NCI-H774 (cell line): ENCODE measurements around the gene STK26.
"Not testable (repeated sequence)": the region's sequence is repeated elsewhere in the genome, so short reads cannot be mapped to it uniquely, and the experiment has no call there.

Experiments used
- DNase-seq: peaks from one replicate; lab custom pipeline; 2025; lab: John Stamatoyannopoulos, UW

STK26 gene

DNA sequence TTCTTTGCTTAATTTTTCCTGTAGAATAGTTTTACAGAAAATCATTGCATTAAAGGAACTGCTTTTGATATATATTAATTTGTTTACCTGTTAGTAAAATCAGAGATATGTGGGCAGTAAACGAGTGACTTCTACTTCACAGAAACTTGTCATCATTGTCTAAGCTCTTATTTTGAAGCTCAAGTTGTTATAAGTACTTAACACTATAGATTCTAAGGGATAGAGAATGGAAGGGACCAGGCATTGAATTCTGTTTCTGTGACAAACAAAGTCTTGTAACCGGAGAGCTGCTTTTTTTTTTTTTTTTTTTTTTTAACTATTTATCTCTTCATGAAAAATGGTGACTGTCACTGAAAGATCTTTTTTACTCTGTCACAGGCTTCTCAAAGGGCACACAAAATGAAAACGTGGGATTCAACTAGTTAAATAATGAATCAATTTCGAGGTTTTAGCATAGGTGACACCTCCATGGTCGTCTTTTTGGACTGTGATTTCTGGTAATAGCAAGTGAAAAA is 14.4 kb downstream of the STK26 start:
- DNase-seq = no peak

DNA sequence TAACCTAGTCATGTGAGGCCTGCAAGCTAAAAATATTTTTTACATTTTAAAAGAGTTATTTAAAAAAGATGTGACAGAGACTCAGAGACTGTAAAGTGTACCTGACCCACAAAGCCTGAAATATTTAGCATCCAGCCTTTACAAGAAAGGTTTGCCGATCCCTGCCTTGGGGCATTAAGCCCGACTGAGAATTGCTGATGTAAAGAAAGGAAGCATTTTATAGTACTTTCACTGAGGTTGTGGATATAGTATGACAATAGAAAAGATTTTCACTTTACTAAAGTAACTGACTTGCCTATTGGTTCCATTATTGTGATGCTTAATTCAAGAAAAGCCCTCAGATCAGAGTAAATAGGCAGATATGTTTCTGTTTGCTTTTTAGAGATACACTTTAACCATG is 17.0 kb downstream of the STK26 start:
- DNase-seq = no peak

DNA sequence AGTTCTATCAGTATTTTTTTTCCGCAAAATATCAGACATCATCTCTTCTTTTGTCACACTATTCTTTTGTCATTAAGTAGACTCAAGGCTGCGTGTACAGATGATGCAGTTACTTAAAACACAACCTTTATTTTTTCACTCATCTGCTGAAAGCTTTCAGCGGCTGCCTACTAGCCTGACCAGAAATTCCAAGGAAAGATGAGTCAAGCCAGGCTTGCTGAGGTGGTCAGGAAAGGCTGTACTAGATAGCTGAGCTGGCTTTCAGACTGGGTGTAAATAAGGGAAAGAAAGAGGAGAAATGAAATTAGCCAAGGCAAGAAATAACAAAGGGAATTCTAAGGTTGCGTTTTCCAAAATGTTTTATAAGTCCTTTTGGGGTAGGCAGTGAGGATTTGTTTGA is 17.9 kb downstream of the STK26 start:
- DNase-seq = no peak

DNA sequence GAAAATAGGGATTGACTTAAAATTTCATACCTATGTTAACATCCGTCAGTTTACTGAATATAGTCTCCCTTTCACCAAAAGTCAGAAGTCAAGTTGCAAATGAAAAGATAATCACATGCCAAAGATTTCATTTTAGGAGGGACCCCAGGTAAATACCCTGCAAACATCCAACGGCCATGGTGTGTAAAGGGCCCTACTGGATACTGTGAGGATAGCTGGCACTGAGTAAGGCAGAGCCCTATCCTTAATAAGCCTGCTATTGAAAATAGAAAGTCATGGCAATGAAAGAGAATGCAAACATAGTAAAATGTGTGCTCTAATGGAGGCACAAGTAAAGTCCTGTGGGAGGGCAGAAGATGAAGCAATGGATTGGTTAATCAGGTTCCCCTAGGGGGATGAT is 20.9 kb downstream of the STK26 start:
- no peak for DNase-seq

DNA sequence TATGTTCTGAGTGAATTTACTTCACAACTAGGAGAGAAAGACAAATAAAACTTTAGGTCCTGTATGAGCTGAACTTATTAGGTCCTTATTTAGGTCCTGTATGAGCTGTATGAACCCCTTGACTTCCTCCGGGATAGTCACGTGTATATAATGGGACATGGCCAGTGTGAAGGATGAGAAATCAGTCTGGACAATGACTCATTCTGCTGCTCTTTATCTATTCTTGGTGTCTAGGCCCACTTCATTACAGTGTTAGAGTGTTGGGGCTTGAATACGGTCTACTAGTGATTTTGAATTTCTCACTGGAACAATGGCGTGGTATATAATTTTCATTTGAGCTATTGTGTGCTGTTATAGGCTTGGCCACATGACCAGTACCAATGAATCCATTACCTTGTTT is 21.9 kb downstream of the STK26 start:
- DNase-seq = no peak

DNA sequence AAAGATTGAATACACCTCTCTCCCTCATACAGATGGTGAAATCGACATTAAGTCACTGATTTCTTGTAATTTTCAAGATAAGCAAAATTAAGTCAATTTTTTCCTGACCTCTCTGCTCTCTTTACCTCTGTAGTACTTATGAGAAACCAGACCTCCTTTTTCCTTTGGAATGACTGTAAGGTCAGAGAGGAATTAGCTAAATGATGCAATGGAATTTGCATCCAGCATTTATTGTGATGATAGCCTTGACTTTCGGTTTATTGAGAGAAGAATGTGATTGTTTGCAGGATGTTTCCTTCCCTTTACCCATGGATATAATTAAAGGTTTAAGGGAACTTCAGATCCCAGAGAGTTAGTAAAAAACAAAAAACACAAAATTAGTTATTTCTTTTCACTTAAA is 22.4 kb downstream of the STK26 start:
- DNase-seq = no peak

DNA sequence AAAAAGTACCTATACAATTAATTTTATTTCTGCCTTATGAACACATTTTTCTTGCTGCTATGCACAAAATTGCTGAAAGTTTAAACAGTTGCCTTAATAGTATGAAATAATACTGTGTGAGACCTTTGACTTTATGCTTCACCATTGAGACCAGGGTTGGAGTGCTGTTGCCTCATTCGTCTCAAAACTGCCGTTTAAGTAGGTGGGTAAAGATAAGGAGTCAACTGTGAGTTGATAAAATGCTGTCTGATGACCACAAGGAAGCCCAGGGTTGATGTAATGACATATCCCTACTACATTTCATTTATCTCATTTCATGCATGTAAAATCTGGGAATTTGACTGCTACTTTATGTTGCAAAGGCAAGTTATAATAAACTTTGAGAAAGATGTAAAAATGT is 23.4 kb downstream of the STK26 start:
- DNase-seq = no peak

DNA sequence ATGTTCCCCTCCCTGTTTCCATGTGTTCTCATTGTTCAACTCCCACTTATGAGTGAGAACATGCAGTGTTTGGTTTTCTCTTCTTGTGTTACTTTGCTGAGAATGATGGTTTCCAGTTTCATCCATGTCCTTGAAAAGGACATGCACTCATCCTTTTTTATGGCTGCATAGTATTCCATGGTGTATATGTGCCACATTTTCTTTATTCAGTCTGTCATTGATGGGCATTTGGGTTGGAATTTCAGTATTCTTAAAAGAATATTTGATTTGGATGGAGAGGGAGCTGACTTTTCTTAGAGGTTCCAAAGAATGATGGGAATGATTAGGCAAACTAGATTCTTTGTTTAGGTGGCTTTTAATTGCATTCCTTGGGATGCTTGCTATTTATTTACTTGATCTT is 28.7 kb downstream of the STK26 start:
- DNase-seq = not testable (repeated sequence)

DNA sequence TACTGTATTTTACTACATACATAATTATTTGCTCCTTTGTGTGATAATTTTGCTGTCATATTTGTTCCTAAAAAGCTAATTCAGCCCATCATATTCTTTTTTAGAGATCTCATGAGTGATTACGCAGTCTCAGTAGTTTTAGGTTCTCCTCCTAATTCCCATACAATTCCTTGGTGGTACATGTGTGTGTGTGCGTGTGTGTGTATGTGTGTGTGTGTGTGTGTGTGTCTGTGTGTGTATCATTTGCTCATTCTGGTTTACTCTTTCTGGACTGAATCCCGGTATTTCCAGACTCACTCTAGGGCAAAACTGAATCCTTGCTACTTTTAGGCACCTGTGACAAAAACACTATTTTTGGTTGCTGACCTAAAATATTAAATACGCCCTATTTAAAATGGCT is 34.9 kb downstream of the STK26 start:
- DNase-seq = no peak

DNA sequence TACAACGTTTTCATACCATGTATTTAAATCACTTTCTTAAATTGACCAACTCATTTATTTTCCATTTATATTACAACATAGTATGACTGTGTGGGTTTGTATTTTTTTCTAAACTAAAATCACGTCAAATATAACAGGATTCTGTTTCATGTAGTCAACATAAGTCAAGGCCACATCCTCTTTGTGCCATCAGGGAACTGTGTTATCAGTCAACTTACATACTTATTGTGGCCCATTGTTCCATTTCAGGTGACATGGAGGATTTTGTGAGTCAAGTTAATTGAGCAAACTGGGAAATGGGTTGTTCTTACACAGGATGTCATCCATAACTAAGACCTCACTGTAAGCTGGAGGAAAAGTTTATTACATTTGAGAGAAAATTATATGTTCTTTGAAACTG is 35.9 kb downstream of the STK26 start:
- no peak for DNase-seq

DNA sequence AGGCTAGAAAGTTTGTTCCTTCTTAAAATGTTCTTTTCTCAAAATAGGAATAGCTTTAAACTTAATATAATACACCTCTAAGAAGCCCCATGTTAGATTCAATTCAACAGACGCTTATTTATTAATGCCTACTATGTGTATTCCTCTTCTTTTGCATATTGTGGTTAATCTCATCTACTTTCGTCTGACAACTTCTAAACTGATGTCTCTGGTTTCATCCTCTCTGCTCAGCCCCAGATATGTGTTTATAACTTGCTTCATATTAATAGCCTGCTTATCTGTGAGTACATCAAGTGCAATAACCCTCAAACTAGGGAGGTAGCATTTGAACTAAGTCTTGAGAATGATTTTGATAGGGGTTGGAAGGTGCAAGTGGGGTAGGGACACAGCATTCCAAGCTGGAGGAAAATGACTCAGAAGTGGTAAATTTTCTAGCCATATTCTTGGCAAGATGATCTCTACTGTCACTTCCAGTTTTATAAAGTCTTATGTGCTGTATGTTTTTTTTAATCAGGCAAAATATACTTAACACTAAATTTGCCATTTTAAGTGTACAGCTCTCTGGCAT is 37.0 kb downstream of the STK26 start:
- no peak for DNase-seq

DNA sequence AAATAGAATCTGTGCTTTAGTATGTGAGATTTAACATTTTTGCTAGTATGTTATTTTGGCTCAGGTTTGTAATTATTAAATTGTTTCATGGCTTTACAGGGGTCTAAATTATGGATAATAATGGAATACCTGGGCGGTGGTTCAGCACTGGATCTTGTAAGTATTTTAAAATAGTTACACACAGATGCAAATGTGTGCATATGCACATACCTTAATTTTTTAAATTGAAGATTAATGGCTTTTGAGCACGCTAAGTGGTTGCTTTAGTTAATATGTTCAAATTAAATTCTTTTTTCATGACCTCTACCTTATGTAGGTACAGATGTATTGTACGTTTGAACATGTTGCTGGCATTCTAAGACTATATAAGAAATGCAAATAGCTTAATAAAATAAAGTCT is 40.2 kb downstream of the STK26 start:
- DNase-seq = no peak

DNA sequence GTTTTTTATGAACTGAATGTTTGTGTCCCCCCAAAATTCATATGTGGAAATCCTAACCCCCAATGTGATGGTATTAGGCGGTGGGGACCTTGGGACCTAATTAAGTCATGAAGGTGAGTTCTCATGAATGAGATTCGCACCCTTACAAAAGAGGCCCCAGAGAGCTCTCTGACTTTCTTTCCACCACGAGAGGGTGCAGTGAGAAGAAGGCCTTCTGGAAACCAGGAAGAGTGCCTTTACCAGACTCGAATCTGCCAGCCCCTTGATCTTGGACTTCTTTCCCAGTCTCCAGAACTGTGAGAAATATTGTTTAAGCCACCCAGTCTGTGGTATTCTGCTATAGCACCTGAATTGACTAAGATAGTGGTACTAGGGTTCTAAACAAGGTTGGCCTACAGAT is 40.8 kb downstream of the STK26 start:
- no peak for DNase-seq

DNA sequence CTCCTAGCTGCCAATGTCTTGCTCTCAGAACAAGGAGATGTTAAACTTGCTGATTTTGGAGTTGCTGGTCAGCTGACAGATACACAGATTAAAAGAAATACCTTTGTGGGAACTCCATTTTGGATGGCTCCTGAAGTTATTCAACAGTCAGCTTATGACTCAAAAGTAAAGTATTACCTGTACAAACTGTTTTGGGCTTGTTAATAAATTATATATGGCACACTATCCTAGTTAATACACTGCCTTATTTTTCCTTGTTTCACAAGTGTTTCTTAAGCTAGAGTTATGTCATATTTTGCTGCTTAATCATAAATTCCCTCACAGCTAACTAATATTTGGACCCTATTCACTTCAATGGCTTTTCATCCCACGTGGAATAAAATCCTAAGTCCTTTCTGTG is 45.3 kb downstream of the STK26 start:
- DNase-seq = no peak

DNA sequence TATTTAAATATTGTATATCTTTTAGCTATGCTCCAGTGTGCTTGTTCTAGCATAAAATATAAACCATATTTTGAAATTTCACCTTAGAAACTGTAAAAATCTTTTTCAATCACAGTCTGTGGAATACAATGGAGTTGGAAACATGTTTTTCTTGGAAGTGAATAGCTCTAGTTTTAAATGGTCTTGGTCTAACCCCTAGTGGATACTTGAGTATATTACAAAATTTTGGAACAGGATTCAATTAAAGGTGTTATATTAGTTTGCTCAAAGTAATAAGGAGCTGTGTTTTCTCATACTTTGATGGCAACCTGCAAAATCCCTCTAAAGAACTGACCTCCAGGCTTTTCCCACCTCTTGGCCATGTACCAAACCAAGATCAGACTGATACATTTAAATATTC is 48.2 kb downstream of the STK26 start:
- DNase-seq = no peak

DNA sequence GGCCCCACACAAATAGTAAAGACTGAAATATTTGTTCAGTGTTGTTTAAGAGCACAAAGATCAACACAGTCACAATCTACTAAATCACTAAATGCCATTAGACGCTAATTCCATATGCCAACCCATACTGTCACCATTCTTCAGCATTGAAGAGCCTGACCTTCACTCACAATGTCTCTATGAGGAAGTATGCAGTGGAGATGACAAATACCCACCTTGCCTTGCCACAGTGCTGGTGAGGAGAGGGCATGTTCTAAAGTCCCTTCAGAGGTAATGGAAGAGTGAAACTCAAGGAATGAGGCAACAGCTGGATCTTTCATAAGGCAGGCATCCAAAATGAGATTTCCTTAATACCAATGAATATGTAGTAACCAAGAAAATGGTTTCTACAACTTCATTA is 54.3 kb downstream of the STK26 start:
- DNase-seq = no peak

DNA sequence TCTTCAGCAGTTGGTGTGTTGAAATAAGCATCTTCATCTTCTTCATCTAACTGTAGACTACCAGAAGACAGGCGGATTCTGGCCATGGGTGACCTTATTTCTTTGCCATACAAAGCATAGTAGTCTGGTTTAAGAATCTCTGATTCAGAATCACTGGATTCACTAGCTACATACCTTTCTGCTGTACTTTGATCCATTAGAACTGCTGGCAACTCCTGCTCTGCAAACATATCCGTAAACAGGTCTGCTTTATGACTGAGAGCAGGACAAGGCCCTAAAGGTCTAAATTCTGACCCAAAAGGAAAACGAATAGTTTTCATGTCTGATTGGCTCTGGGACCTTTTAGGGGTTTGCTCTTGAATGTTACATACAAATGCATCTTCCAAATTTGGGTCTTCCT is 54.8 kb downstream of the STK26 start:
- DNase-seq = no peak

DNA sequence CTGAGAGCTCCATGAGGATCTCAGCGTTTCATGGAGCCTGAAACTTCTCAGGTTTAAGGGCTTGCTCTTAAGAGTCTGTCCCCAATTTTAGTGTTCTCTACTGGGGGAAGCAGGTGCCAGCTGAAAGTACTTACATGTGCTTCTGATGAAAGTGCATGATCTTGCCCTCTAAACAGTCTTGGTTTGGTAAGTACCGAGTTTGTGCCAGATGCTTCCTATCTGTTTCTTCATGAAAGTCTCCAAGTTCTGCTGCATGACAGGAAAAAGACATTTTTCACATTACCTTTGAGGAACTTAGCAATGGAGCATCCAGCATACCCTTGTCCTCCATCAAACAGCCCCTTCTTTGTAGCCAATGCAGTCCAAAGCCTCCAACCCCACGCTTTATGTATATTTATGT is 62.7 kb downstream of the STK26 start:
- DNase-seq = no peak

DNA sequence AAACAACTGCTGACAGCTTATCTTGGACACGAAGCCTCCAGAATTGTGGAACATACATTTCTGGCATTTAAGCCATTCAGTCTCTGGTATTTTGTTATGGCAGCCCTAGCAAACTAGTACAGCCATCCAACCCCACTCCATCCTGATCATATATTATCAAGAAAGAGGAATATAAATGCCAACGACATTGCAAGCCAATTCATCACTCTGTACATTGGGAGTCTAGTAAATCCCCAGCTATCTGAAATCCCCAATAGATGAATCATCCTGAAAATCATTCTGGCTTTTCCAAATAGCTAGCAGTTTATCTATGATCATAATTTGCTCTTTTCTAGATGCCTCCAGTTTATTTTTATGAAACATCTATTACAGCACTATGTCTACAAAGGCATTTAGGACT is 63.6 kb downstream of the STK26 start:
- no peak for DNase-seq

DNA sequence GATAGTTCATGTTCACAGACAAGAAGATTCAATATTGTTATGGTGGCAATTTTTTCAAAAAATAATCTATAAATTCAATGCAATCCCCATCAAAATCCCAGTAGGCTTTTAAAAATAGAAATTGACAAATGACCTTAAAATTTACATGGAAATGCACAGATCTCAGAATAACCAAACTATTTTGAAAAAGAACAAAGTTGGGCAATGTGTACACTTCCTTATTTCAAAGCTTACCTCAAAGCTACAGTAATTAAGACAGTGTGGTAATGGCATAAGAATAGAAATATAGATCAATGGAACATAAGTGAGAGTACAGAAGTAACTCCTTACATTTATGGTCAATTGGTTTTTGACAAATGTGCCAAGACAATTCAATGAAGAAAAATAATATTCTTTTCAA is 65.8 kb downstream of the STK26 start:
- no peak for DNase-seq

DNA sequence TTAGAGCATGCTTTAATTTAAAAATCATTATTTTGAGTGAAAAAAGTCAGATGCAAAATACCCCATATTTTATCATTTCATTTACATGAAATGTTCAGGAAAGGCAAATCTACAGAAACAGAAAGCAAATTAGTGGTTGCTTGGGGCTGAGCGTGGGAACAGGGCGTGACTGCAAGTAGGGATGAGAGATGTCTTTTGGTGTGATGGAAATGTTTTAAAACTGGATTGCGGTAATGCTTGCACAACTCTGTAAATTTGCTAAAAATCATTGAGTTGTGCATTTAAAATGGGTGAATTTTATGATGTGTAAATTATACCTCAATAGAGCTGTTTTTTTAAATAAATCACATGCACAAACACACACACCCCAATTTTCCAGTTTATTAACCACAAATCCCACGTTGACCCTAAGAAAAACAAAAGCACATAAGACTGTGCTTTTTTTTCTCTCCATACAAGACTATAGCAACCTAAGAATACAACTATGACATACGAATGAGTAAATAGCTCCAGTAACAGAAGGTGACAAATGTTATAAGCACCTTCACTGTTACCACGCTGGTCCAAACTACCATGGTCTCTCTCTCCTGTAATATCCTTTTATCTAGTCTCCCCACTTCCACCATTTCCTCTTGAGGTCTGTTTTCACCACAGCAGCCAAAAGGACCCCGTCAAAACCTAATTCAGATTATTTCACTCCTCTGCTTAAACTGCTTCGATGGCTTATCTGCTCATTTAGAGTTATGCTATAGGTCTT is 67.5 kb downstream of the STK26 start:
- no peak for DNase-seq

DNA sequence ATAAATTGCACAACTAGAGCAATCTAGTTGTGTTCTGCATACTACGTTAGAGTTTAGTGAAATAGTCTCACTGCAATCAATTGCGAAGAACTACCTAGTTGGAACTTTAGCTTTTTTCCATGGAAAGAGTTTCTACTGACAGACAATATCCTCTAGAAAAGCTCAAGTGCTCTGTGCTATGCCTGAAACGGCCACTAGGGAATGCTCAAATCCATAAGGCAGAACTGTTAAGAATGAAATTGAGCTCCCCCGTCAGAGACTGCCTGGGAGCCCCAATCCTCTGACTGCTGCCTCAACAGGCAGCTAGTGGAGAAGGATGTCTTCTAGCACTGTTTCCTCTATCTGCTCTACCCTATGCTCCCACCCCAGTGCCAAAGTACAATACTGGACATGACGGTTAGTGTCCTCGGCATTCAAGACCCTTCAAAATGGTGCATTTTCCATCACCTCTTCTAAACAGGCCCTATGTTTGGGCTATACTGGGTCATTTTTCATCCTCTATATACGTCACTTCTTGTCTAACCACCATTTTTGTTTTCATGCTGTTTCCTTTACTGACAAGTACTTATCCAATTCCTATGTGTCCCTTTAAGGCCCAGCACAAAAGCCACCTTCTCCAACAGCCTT is 69.5 kb downstream of the STK26 start:
- DNase-seq = peak; percentile 62

DNA sequence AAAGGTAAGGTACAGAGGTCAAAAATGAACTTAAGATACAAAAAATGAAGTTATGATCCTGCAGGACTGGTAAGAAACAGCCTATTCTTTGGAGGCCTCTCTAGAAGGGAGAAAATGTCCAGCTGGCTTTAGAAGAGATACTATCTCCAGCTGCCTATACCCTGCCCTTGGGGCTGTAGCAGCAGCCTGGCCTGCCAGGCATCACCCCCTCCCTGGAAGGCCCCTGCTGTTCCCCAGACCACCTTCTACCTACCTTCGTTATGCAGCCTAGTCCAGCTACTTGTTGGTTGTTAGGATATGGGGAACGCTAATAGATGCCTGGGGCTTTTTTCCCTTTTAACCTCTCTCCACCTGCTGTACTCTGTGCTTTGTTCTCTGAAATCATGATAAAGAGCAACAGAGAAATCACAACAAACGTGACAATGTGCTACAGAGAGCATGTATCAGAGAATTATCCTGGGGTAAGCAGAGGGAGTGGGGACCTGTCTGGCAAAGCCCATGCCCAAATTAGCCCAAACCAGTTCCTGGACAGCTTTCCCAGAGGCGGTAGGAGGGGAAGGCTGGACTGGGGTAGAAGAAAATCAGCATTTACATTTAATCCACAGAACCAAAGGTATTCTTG is 70.2 kb downstream of the STK26 start:
- DNase-seq = no peak
